Femur (tissue), 1 donor: ENCODE measurements around the gene PAQR6.
A peak's percentile ranks its signal among the peaks of the same experiment; 100 is the strongest.

Experiments
- DNase-seq: peaks from one replicate; pipeline ENCODE4 v3.0.0-alpha.2; 2017

The PAQR6 gene, protein sequence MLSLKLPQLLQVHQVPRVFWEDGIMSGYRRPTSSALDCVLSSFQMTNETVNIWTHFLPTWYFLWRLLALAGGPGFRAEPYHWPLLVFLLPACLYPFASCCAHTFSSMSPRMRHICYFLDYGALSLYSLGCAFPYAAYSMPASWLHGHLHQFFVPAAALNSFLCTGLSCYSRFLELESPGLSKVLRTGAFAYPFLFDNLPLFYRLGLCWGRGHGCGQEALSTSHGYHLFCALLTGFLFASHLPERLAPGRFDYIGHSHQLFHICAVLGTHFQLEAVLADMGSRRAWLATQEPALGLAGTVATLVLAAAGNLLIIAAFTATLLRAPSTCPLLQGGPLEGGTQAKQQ

DNA sequence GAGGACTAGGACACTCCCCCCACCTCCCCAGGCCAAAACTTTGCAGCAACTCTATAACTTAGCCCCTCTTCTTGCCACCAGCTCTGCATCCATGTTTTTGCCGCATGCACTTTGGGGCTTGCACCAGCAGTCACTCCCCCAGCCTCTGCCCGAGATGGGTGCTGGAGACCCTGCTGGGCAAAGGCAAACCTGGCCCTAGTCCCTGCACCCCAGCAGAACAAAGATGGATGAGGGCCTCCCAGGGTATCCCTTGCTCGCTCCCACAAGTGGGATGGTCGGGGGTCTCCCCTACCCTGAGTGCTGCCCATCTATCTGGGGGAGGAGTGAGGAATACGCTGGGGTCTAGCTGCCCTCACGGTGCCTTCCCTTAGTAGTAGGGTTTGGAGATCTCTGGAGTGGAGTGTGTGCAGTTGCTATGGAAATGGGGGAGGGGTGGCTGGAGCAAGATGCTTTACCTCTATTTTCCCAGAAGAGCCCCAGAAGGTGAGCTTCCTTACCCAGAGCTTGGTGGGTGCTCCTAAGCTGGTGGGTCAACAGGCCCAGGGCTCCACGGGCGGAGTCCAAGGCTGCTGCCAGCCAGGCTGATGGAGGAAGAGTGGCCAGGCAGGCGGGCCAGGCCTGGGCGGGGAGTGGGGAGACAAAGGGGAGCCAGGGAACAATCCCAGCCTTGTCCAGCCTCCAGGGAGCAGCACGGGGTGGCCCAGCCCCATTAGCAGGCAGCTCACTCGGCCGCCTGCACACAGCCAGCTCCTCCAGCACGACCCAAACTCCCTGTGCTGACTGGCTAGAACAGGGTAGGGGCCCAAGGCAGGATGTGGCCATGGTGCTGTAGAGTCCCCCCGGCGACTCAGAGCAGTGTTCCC lies at the start of gene PAQR6:
Gene PAQR6, minus strand, starts transcription at position 597 of the 863 bp plus-strand sequence. CDS start 1,325 bp downstream, outside the sequence.
- no peak for DNase-seq

DNA sequence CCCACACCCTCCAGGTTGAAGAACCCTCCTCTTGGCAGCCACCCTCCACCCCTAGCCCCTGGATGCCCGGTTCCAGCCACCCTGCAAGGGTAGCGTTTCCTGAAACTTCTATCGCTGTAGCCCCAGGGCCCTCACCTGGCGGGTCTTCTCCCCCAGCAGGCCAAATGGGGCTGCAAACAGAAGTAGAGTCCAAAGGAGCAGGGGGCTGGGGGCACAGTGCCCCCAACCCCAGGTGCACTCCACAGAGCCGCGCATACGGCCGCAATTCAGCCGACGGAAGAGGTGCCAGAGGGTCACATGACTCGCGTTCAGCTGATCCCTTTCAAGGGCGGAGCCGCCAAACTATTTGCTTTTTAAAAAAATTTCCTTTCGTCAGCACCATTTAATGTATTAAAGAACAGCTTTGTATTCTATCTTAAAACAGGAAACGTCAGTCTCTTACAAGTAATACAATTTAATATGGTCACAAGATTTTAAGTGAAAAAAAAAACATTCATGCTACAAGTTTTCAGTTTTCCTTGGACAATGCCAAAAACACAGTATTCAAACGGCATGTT lies 47.6 kb upstream of the PAQR6 start, which contains the start of gene GLMP:
Gene GLMP, minus strand, starts transcription at position 289 of the 557 bp plus-strand sequence. Its CDS starts 34 bp downstream, at position 255.
- DNase-seq, result peak; percentile 82

DNA sequence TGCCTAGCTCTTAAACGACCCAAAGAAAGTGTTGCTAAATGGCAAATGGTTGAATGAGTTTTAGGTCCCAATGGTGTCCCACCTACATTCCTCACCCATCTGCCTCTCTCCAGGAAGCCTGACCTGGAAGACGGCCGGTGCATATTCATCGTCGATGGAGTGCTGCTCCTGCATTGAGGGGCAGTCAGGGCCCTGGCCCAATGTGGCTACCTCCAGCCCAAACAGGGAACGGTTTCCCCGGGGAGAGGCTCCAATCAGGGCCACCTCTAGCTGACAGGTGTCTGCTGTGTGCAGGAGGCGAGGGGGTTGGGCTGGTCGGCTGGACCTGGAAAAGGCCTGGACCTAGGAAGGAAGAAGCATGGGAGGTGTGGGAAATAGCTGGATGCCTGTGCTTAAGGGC lies 46.0 kb upstream of the PAQR6 start:
- DNase-seq, result no peak

DNA sequence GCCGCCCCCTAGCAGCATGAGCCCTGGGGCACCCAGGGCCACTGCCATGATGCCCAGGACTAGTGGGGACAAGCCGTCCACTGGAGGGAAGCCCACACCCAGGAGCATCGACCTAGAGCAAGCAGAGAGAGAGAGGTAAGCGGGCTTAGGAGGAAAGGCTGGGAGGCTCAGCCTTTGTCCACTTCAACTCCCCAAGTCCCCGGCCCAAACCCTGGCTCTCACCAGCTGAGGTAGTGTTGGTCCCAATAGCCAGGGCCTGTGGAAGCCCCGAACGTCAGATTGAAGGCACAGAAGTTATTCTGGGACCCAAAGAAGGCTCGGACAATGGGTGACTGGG lies 45.2 kb upstream of the PAQR6 start:
- no peak for DNase-seq

DNA sequence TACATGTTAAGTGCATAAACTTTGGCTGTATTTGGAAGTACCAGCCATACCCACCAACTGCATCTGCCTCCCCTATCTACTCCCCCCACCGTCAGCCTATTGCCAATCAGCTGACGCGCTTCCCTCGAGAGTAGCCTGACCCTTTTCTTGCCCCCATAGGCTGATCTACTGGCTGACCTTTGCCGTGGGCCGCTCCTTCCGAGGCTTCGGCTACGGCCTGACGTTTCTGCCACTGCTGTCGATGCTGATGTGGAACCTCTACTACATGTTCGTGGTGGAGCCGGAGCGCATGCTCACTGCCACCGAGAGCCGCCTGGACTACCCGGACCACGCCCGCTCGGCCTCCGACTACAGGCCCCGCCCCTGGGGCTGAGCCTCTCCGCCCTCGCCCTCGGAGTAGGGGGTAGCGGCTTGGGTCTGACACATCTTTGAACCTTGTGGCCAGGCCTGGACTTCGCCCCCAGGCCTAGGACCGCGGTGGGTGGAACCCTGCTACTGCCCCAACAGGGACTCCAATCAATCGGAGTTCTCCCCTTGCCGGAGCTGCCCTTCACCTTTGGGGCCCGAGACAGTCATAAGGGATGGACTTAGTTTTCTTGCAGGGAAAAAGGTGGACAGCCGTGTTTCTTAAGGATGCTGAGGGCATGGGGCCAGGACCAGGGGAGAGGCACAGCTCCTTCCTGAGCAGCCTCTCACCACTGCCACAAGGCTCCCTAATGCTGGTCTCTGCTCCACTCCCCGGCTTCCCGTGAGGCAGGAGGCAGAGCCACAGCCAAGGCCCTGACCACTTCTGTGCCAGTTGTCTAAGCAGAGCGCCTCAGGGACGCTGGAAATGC lies 43.6 kb upstream of the PAQR6 start:
- DNase-seq, result peak; percentile 92

DNA sequence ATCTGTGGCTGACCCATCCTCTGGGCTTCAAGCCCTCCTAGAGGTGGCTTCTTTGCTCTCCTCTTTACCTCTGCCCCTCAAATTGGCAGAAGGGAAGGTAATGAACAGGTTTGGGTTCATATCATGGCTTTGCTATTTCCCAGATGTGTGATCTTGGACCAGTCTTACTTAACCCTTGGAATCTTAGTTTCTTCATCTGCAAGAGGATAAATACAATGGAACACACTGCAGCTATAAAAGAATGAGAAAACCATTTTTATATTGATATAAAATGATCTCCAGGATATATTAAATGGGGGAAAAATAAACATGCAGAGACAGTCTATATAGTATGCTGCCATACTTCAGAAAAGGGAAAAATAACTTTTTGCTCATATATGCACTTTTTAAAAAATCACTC lies 42.0 kb upstream of the PAQR6 start:
- DNase-seq, result no peak

DNA sequence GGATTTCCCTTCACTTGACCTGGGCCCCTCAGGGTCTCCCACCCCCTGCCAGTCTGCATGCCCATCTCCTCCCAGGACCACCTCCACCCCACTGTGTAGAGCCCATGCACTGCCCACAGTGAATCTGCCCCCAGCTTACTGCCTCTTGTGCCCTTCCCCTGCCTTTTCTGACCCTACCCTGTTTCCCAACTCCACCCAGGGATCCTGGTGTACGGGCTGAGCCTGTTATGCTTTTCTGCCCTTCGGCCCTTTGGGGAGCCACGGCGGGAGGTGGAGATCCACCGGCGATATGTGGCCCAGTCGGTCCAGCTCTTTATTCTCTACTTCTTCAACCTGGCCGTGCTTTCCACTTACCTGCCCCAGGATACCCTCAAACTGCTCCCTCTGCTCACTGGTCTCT lies 38.2 kb upstream of the PAQR6 start:
- DNase-seq, result no peak

DNA sequence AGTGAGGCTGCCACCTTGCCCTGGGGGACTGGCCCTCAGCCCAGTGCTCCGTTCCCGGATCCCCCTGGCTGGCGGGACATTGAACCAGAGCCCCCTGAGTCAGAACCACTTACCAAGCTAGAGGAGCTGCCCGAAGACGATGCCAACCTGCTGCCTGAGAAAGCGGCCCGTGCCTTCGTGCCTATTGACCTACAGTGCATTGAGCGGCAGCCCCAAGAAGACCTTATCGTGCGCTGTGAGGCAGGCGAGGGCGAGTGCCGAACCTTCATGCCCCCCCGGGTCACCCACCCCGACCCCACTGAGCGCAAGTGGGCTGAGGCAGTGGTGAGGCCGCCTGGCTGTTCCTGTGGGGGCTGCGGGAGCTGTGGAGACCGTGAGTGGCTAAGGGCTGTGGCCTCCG lies 37.6 kb upstream of the PAQR6 start:
- DNase-seq, result no peak

DNA sequence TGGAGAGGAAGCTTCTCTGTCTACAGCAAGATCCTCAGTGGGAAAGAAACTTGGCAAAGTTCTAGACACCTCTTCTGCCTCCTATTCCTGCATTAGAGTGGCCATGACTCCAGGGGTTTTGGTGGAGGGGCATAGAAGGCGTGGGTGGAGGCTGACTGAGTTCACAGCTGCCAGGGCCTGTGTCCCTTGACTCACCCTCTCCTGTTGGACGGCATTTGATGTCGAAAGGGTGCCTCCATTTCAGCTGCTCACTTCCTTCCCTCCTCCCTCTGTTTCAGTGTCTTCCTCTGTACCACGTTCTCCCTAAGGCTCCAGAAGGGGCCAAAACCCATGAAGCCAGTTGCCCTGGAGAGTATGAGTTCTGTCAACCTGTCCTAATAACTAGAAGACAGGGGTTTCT lies 36.9 kb upstream of the PAQR6 start:
- no peak for DNase-seq

DNA sequence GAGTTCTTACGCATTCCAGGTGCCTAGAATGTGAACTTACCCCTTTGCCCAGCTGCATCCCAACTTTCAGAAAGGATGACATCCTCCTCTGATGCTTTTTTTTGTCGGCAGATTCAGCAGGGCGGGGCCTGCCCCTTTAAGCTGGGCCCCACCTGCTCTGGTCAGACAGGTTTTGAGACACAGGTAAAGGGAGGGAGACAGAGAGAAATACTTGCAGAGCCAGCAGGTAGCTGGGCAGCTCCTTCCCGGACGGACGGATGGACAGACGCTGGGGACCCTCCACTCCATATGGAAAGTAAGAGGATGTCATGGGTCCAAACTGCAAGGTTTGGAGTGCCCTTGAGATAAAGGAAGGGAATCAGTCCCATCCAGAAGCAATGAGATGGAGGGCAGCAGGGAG lies 36.3 kb upstream of the PAQR6 start, which contains the start of gene TMEM79:
Gene TMEM79, plus strand, starts transcription at position 214 of the 400 bp plus-strand sequence. CDS start 902 bp downstream, outside the sequence.
- no peak for DNase-seq

DNA sequence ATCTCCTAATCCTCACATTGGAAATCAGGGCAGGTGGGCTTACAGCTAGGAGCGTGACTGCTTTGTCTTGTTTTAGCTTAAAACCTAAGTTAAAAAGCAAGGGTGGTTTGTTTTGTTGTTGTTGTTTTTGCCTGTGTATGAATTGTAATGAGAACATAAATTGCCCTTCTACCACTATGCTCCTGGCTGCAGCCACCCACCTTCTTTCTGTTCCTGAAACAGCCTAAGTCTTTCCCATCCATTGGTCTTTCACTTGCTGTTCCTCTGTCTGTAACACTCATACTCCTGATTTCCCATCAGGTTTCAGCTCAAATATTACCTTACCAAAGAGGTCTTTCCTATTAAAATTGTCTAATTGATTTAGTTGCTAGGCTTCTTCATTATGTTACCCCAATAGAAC lies 35.7 kb upstream of the PAQR6 start:
- DNase-seq, result no peak

DNA sequence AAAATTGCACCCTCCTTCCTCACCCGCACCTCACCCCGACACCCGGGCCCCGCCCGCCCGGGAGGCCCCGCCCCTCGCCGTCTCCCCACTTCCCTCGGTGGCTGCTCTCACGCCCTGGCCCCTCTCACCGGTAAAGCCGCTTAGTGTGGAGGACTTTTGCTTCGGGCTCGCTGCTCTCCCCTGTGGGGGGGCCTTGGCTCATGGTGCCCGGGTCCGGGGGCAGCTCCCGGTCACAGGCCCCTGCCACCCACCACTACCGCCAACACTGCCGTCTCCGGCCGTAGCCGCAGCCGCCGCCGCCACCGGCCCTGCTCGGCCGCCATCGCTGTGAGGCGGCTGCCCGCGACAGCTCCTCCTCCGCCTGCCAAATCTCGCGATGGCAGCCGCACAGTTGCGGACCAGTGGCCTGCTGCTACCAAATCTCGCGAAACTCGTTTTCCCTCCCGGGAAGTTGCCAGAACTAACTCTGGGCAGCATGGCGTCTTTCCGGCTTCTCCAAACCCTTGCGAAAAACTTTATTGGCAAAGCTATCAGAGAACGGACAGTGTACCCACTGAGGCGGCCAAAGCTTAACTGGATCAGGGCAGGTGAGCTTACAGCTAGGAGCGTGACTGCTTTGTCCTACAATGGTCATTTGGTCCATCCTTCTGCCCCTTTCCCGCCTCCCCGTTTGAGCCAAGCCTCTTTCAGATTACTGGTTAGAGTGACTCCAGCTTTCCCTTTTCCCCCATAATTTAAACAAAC lies 34.8 kb upstream of the PAQR6 start, which contains the start of gene SMG5:
Gene SMG5, minus strand, starts transcription at position 347 of the 744 bp plus-strand sequence. Its CDS starts 145 bp downstream, at position 202.
- DNase-seq, result peak; percentile 99

DNA sequence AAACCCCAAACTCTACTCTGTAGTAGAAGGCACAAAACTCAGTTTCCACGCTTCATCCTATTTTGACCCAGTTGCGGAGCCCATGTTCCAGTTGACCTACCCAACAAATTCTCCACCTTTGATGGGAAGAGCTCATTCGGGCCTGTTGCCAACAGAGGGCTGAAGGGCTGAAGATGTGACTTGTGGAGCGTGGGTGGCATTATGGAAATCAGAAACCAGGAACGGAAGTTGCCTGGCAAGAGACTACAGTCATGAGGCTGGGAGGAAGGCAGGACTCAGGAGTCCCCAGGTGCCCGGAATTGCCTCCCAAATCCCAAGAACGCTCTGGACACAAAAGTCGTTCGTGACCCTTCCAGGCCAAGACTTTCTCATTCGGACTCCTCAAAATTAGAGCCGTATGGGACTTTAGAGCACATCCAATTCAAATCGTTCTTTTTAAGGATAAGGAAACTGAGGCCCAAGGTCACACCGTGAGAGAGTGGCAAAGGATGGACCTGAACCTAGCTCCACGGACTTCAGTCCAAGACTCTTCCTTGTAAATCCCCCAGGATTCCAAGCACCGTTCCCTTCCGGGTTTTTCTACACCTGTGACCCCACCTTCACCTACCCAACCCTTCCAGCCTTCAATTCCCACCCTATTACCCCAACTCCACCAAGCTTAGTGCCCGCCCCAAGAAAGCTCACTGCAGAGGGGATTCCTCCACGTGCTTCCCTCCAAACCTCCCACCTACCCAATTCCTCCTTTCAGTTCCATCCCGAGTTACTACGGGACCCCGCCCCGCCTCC lies 34.0 kb upstream of the PAQR6 start:
- DNase-seq, result no peak

DNA sequence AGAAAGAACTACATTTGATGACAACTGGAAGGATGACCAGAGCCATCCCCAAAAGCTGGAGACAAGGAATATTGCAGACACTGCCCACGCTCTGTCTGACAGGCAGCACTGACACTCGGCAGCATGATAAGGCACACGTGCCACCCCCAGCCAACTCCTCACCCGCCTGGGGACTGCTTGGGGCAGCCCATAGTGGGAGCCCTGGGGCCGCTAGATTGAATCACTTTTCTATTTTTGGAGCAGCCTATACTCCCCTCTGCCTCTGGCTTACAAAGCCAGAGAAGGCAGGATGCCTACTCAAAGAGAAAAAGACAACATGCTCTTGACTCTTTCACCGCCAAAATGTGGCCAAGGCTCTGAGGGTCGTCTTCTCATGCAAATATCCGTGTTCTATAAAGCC lies 33.4 kb upstream of the PAQR6 start:
- DNase-seq, result no peak

DNA sequence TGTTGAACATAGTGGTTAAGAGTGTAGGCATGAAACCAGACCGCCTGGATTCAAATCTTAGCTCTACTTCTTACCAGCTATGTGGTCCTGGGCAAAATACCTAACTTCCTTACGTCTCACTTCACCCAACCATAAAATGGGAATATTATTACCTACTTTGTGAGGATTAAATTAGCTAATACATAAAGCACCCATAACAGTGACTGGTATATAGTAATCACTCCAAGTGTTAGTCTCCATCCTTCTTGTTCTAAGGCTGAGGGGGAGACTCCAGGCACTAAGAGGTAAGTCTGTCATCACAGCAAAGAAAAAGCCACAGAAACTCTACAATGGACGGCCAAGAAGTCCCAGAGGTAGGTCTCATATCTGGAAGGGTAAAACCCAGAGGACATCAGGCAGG lies 32.0 kb upstream of the PAQR6 start:
- no peak for DNase-seq

DNA sequence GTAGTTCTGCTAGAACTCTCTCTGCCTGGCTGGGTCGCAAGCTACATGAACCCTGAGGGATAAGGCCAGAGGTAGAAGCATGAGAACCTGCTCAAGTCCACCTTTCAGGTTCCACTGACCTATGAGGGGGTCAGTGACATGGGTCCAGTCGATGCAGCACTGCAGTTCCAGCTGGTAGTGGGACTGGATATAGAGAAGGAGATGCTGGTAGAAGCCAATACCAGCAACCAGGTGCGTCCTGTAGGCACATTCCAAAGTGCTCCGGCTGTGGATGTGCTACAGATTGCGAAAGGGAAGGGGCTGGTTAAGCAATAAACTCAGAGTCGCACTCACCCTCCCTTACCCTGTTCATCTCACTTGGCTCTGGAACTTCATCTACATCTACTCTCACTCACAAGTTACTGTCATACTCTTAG lies 29.1 kb upstream of the PAQR6 start:
- no peak for DNase-seq

DNA sequence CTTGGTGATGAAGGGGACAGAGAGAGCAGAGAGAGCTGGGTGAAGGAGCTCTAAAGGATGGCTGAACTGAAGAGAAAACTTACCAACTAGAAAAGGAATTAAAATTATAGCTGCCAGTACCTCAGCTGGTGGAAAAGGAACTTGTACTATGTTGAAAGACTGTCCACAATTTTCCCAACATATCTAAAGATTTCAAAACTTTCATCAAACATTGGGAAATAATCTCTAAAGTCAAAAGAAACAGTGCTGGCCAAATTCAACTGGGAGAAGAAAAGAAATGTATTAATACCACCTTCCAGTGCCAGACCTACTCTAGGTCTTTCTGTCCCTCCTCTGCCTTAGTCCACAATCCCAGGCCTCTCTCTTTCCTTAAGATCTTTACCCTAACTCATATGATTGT lies 28.7 kb upstream of the PAQR6 start:
- no peak for DNase-seq

DNA sequence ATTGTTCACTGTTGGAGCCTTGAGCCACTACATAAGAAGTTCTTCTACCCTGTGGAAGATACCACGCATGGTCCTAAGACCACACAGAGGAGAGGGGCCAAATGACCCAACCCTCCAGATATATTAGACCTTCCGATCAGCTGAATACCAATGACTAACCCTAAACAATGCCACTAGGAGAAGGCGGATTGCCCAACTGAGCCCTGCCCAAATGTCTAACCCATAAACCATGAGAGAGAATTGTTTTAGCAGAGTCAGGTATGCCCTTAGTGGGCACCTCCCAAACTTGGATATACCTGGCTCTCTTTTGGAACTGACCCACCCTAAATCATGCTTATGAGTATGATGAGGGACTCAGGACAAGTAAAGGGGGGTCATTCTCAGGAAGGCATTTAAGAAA lies 22.5 kb upstream of the PAQR6 start:
- no peak for DNase-seq

DNA sequence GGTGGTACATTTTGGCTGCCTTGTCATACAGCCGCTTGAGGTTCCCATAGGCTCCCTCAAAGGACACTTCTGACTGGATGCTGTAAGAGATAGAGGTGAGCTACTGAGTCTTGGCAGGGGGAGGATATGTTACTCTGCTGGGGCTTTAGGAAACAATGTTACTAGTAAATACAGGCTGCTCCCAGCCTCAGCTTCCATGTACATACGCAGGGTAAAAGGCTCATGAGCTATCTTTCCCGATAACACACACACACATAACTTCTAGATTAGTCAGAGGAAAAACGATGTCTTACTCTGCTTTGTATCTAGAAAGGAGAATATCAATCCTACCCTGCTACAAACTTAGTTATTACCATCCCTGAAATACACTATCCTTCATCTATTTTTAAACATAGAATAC lies 20.5 kb upstream of the PAQR6 start:
- DNase-seq, result no peak

DNA sequence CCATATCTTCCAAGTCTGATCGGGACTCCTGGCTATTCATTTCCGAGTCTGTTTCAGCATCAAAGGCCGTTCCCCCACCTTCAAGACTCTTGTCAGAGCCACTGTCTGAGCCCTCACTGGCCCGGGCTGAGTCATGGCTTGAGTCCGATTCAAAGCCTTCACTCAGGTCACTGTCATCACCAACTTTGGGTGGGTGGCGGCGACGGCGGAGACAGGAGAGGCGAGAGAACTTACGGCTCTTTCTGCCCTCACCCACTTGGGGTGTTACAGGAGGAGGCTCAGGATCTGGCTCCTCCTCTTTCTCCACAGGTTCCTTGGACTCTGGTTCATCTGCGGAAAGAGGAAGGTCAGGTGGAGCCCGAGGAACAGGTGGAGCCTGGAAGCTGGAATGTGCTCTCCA lies 18.2 kb upstream of the PAQR6 start:
- no peak for DNase-seq

DNA sequence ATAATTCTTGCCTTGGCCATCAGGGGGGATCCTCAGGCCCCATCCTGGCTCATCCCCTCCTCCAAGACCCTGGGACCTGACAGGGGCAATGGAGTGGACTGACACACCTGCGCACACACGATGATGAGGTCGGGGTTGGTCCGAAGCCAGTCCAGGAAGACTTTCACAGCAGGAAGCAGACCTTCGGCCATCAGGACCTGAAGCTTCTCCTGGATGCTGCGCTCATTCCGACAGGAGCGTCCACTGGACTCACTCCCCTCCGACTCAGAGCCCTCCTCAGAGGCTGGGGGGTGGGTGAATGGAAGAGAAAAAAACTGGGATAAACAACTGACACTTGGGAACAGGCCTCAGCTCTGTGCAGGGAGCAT lies 15.4 kb upstream of the PAQR6 start:
- DNase-seq, result no peak
